ENCODE measurements around the gene FOSL1. TPM values are rescaled to one million over a fixed set of nuclear protein-coding genes. Genes with fewer than 3 reads are reported as not detected.

The FOSL1 gene
- total and polyA plus RNA-seq, 2 of the 13 experiments (the other 11 are each of a cell fraction or from before 2014, with no cell fraction given): 4.0 to 4.1 TPM

- TF ChIP-seq THAP11 (CRISPR knock-in tag; IDR thresholded peaks at IDR 0.05) (peak; percentile 70), ELF1 (CRISPR knock-in tag; IDR thresholded peaks at IDR 0.05) (peak; percentile 26; the same call in 1 of the 2 replicates), ZNF331 (CRISPR knock-in tag; IDR thresholded peaks at IDR 0.05) (no peak), ZNF225 (CRISPR knock-in tag; IDR thresholded peaks at IDR 0.05) (no peak), DDIT3 (CRISPR knock-in tag; IDR thresholded peaks at IDR 0.05) (no peak), SPEN (CRISPR knock-in tag; IDR thresholded peaks at IDR 0.05; ENCODE audit: low read depth) (peak; percentile 61), ZNF761 (CRISPR knock-in tag; conservative IDR thresholded peaks at IDR 0.05) (no peak), CBX1 (IDR thresholded peaks at IDR 0.05; ENCODE audit: low read depth) (peak; percentile 21), SRF (IDR thresholded peaks at IDR 0.05; ENCODE audit: low read depth, low read length) (no peak), GLI4 (CRISPR knock-in tag; IDR thresholded peaks at IDR 0.05; ENCODE audit: borderline replicate concordance) (no peak), ZNF747 (CRISPR knock-in tag; IDR thresholded peaks at IDR 0.05; ENCODE audit: borderline replicate concordance) (no peak), HCFC1 (IDR thresholded peaks at IDR 0.05; ENCODE audit: low read depth, low read length) (no peak), ZNF232 (CRISPR knock-in tag; IDR thresholded peaks at IDR 0.05; ENCODE audit: borderline replicate concordance) (0 out of 2 replicates have a peak, but pooled peaks have one; percentile 37), TP53 (CRISPR knock-in tag; conservative IDR thresholded peaks at IDR 0.05) (no peak), ZC3H13 (CRISPR knock-in tag; IDR thresholded peaks at IDR 0.05) (peak; percentile 97), ZNF768 (CRISPR knock-in tag; IDR thresholded peaks at IDR 0.05) (no peak; the same call in 1 of the 2 replicates), ARNT2 (CRISPR knock-in tag; IDR thresholded peaks at IDR 0.05; ENCODE audit: low read depth) (no peak), ZC3H4 (CRISPR knock-in tag; IDR thresholded peaks at IDR 0.05; ENCODE audit: borderline replicate concordance) (no peak; the same call in none of the 2 replicates), ZNF7 (CRISPR knock-in tag; IDR thresholded peaks at IDR 0.05) (no peak), GPN1 (CRISPR knock-in tag; IDR thresholded peaks at IDR 0.05; ENCODE audit: borderline replicate concordance) (no peak), AKAP8 (CRISPR knock-in tag; IDR thresholded peaks at IDR 0.05) (peak; percentile 82; the same call in 1 of the 2 replicates), EZH2 (conservative IDR thresholded peaks at IDR 0.05; ENCODE audit: low read depth, low read length) (no peak)
- TF ChIP-seq, protein P1, sequence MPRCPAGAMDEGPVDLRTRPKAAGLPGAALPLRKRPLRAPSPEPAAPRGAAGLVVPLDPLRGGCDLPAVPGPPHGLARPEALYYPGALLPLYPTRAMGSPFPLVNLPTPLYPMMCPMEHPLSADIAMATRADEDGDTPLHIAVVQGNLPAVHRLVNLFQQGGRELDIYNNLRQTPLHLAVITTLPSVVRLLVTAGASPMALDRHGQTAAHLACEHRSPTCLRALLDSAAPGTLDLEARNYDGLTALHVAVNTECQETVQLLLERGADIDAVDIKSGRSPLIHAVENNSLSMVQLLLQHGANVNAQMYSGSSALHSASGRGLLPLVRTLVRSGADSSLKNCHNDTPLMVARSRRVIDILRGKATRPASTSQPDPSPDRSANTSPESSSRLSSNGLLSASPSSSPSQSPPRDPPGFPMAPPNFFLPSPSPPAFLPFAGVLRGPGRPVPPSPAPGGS (CRISPR knock-in tag; IDR thresholded peaks at IDR 0.05): no peak
- TF ChIP-seq, protein P2, sequence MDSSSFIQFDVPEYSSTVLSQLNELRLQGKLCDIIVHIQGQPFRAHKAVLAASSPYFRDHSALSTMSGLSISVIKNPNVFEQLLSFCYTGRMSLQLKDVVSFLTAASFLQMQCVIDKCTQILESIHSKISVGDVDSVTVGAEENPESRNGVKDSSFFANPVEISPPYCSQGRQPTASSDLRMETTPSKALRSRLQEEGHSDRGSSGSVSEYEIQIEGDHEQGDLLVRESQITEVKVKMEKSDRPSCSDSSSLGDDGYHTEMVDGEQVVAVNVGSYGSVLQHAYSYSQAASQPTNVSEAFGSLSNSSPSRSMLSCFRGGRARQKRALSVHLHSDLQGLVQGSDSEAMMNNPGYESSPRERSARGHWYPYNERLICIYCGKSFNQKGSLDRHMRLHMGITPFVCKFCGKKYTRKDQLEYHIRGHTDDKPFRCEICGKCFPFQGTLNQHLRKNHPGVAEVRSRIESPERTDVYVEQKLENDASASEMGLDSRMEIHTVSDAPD (CRISPR knock-in tag; IDR thresholded peaks at IDR 0.05): no peak
- TF ChIP-seq, protein P3, sequence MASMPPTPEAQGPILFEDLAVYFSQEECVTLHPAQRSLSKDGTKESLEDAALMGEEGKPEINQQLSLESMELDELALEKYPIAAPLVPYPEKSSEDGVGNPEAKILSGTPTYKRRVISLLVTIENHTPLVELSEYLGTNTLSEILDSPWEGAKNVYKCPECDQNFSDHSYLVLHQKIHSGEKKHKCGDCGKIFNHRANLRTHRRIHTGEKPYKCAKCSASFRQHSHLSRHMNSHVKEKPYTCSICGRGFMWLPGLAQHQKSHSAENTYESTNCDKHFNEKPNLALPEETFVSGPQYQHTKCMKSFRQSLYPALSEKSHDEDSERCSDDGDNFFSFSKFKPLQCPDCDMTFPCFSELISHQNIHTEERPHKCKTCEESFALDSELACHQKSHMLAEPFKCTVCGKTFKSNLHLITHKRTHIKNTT (CRISPR knock-in tag; IDR thresholded peaks at IDR 0.05): no peak
- TF ChIP-seq, protein P4, sequence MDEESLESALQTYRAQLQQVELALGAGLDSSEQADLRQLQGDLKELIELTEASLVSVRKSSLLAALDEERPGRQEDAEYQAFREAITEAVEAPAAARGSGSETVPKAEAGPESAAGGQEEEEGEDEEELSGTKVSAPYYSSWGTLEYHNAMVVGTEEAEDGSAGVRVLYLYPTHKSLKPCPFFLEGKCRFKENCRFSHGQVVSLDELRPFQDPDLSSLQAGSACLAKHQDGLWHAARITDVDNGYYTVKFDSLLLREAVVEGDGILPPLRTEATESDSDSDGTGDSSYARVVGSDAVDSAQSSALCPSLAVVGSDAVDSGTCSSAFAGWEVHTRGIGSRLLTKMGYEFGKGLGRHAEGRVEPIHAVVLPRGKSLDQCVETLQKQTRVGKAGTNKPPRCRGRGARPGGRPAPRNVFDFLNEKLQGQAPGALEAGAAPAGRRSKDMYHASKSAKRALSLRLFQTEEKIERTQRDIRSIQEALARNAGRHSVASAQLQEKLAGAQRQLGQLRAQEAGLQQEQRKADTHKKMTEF (CRISPR knock-in tag; IDR thresholded peaks at IDR 0.05): peak; percentile 2; the same call in 1 of the 2 replicates
Observed at GRCh38 chr11:65891219-65892136, 8.7 kb downstream of the FOSL1 start (continued).
